ENCODE data around the gene ECD.
"Not testable (repeated sequence)": the region's sequence is repeated elsewhere in the genome, so short reads cannot be mapped to it uniquely, and the experiment has no call there.

Gene ECD

GRCh38 chr10:73156054-73156453, 11.8 kb downstream of the ECD start:
- no peak for DNase-seq

DNA sequence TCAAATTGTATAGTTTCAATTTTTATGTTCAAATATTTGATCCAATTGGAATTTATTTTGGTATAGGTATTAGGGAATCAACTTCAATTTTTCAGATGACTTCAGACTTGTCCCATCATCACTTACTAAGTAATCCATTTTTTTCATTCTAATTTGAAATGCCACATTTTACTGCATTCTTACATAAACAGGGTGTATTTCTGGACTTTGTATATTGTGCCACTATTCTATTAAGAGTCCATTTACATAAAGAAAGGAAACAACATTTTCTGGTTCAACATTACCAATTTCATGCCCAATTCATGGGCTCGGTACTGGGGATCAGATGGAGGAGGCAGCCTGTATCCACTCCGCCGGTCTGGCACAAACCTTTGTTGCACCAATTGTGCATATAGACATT, 15.8 kb downstream of the ECD start:
- no peak for DNase-seq

- not testable (repeated sequence) for DNase-seq
Observed at GRCh38 chr10:73150633-73151413, 17.0 kb downstream of the ECD start.

- no peak for DNase-seq
Observed at GRCh38 chr10:73141603-73142002, 26.2 kb downstream of the ECD start.

- DNase-seq = no peak
Observed at GRCh38 chr10:73139251-73139650, 28.6 kb downstream of the ECD start.

- no peak for DNase-seq
Observed at GRCh38 chr10:73136627-73137026, 31.2 kb downstream of the ECD start.

- no peak for DNase-seq
Observed at GRCh38 chr10:73134727-73135126, 33.1 kb downstream of the ECD start.

DNA sequence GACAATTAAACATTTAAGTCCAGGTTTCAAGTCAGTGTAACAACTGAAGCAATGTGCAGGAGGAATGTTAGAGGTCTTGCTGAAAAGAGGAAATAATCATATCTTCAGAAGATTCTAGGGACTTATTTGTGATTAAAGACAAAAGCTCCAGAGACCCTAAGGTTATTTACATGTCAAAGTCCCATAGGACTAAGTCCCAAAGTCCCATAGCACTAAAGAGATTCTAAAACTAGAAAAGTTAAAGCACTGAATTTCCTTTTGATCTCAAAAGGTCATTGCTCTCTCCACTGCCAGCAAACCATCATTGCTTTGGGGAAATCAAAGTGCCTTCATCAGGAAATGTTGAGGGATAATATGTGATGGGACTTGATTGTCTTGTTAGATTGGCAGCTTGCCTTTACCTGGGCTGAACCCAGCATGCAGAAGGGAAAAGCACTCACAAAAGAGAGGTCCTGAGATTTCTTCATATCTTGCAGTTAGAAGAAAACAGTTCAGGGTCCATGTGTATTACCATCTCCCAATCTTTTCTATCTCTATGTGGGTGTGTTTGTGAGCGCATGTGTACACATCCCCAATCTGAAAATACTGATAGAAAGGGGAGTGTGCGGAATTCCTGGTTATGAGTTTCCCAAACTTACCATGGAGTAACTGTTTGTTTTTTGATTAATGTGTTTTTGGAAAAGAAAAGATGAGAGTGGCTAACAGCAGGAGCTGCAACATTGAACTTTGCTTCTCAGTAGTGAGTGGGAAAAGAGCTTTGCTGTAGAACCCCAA, 35.7 kb downstream of the ECD start:
- no peak for DNase-seq

DNA sequence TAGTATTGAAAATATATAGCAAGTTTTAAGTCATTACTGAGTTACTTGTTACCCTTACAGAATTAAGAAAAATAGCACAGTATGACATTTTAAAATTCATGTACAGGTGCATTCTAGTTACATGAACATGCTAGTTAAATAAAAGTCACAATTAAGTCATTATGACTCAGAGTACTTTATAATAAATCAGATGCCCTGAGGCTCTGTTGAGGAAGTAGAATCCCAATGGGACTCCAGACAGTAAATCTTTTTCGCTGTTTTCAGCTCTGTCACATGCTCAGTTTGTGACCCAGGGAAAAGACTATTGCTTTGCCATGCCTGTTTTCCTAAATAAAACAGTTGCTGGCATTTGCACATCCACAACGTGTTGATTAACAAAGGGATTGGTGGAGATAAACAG, 36.5 kb downstream of the ECD start:
- DNase-seq = no peak

DNA sequence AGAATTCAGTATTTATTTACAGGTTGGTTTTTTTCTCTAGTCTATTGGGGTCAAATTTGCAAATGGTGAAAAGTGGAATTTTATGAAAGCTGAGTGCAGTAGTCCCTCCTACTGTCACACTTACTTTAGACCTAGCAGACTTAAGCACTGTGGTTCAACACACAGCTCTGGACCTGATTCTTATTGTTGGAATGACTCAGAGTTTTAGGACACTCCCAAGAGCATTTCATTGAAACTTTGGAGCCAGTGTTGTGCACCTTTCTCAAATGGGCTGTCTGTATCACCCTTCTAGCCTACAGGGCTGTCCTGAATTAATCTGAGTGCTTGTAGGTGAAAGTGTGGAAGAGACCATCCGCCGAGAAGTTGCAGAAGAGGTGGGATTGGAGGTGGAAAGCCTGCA, 41.5 kb downstream of the ECD start:
- DNase-seq = no peak

GRCh38 chr10:73119952-73120351, 47.9 kb downstream of the ECD start:
- DNase-seq = no peak

DNA sequence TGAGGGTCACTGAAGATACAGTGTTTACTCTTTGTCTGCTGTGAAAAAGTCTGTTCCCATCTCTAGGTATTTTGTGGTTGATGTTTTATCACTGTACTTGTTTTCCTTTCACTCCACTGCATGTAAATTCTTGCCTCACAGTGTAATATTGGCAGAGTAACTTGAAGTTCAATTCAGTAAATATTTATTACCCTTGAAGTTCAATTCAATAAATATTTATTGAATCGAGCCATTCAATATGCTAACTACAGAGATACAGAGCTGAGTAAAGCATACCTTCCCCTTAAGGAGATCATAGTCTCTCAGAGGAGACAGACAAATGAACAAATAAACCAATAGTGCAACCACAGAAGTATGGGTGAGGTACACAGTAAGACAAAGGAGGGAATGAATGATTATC, 48.4 kb downstream of the ECD start:
- no peak for DNase-seq

GRCh38 chr10:73117976-73118743, 49.6 kb downstream of the ECD start:
- no peak for DNase-seq

DNA sequence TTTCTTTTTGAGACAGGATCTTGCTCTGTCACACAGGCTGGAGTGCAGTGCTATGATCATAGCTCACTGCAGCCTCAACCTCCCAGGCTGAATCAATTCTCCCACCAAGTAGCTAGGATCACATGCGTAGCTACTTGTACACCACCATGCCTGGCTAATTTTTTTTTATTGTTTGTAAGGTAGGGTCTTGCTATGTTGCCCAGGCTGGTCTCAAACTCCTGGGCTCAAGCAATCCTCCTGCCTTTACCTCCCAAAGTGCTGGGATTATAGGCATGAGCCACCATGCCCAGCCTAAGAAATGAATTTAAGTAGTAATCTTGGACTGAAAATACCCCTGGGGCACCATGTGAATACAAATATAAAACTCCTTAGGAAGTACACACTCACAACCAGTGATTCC, 51.8 kb downstream of the ECD start:
- no peak for DNase-seq

DNA sequence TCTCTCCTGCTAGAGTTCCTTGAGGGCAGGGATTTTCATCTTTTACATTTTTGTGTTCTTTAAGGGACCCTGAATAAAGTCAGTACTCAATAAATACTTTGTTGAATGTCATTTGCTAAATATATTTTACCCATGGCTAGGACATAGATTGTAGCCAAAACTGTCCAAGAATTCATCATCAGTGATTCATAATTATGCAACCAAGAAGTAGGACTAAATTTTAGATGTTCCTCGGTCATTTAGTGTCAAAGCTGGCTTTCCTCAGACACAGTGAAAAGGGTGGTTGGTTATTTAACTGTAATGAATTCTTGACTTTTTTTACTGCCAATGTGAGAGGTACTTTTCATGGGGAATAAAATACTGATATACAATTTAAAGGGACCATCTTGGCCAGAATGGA, 54.3 kb downstream of the ECD start:
- DNase-seq = no peak

GRCh38 chr10:73112032-73112431, 55.8 kb downstream of the ECD start:
- not testable (repeated sequence) for DNase-seq

DNA sequence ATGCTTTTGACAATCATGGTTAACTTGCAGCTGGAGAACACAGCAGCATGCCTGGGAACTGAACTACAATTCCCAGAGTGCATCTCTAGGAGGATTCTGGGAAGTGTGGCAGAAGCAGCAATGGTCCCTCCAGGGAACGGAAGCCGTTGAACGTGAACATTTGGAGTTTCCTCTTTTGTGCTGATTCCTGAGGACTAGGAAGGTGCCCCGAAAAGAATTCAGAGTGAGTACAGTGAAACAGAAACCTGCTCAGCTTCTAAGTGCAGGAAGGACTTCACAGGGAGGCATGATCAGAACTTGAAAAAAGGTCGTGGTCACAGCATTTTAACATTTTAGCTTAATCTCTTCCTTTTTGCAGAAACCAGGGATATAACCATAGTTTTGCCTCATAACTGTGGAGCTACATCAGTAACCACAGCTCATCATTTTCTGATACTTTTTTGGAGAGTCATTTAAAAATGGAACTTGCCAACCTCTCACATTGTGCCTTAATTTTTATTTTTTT, 57.4 kb downstream of the ECD start, which contains the start of gene NUDT13:
NUDT13 (plus strand) TSS at position 111 of the 505 bp plus-strand sequence. CDS start 3,911 bp downstream, outside the sequence.
- peak; percentile 77 for DNase-seq

DNA sequence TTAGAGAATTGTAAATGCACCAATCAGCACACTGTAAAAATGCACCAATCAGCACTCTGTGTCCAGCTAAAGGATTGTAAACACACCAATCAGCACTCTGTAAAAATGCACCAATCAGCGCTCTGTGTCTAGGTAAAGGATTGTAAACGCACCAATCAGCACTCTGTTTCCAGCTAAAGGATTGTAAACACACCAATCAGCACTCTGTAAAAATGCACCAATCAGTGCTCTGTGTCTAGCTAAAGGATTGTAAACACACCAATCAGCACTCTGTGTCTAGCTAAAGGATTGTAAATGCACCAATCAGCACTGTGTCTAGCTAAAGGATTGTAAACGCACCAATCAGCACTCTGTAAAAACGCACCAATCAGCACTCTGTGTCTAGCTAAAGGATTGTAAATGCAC, 58.6 kb downstream of the ECD start:
- DNase-seq = not testable (repeated sequence)

- no peak for DNase-seq
Observed at GRCh38 chr10:73106301-73106700, 61.5 kb downstream of the ECD start.

- no peak for DNase-seq
Observed at GRCh38 chr10:73099141-73099540, 68.7 kb downstream of the ECD start.

DNA sequence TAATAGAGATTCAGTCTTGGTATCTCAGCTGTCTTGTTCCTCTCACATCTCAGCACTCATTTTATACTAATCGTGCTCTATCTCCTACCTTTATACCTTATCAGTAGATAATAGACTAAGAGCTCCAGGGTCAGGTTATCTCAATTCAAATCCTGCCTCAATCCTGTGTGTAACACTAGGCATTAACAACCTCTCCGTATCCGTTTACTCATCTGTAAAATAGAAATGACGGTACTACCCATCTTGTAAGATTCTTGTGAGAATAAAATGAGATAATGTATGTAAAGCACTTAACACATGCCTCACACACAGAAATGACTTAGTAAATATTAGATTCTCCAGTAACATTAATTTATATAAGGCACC, 70.5 kb downstream of the ECD start:
- DNase-seq = no peak

- DNase-seq = peak; percentile 99
Observed at GRCh38 chr10:73096449-73097304, 71.1 kb downstream of the ECD start, which contains the start of gene P4HA1. P4HA1 (minus strand) TSS chr10:73096866; CDS start chr10:73074883, 21,983 bp downstream.

All from CD4-positive, alpha-beta T cell treated with Interleukin-17A for 1 hour (primary cell).